ENCODE data around the gene RPS2. TPM values are rescaled to one million over a fixed set of nuclear protein-coding genes. Genes with fewer than 3 reads are reported as not detected.
"Not testable (repeated sequence)": the region's sequence is repeated elsewhere in the genome, so short reads cannot be mapped to it uniquely, and the experiment has no call there.

Gene RPS2
- total RNA-seq, 1 donor from 2014 or later = 2,286 TPM

DNA sequence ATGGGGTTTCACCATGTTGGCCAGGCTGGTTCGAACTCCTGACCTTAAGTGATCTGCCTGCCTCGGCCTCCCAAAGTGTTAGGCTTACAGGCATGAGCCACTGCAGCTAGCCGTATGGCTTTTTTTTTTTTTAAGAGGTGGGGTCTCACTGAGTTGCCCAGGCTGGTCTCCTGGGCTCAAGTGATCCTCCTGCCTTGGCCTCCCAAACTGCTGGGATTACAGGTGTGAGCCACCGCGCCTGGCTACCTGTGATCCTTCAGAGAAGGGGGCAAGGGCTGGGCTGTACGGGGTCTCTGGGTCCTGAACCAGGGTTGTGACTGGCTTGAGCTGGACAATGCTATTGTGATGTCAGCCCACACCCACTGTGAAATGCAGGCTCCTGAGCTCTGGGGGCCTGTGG, 1.8 kb upstream of the RPS2 start, which contains the start of gene RNF151:
RNF151 (plus strand) TSS at position 397 of the 400 bp plus-strand sequence. CDS start 26 bp downstream, outside the sequence.
- H3K4me3 Mint-ChIP-seq (ENCODE audit: unreplicated experiment) = peak within 1 kb of the TSS; percentile 87
- H3K4me1 Mint-ChIP-seq (ENCODE audit: unreplicated experiment) = peaks cover 33% of the 10 kb centered on the region
- H3K27me3 Mint-ChIP-seq (ENCODE audit: unreplicated experiment) = no peaks in the 10 kb centered on the region
- H3K9me3 Mint-ChIP-seq (ENCODE audit: unreplicated experiment) = no peaks in the 10 kb centered on the region
- H3K27ac Mint-ChIP-seq (ENCODE audit: unreplicated experiment) = peak within 1 kb of the TSS; percentile 92
- no peak for TF ChIP-seq CTCF (IDR thresholded peaks at IDR 0.05)
- DNase-seq (ENCODE audit: extremely low spot score, unreplicated experiment) = no peak
- peaks cover 9% of the 10 kb centered on the region for H3K36me3 Mint-ChIP-seq (ENCODE audit: unreplicated experiment)

GRCh38 chr16:1965396-1966001, 873 bp upstream of the RPS2 start:
- no peak for TF ChIP-seq CTCF (IDR thresholded peaks at IDR 0.05)
- H3K27ac Mint-ChIP-seq (ENCODE audit: unreplicated experiment) = peak overlapping the region; percentile 92
- H3K4me3 Mint-ChIP-seq (ENCODE audit: unreplicated experiment) = peak overlapping the region; percentile 87
- peaks cover 14% of the 10 kb centered on the region for H3K36me3 Mint-ChIP-seq (ENCODE audit: unreplicated experiment)
- H3K27me3 Mint-ChIP-seq (ENCODE audit: unreplicated experiment) = no peaks in the 10 kb centered on the region
- H3K4me1 Mint-ChIP-seq (ENCODE audit: unreplicated experiment) = peaks cover 36% of the 10 kb centered on the region
- H3K9me3 Mint-ChIP-seq (ENCODE audit: unreplicated experiment) = no peaks in the 10 kb centered on the region
- no peak for DNase-seq (ENCODE audit: extremely low spot score, unreplicated experiment)

DNA sequence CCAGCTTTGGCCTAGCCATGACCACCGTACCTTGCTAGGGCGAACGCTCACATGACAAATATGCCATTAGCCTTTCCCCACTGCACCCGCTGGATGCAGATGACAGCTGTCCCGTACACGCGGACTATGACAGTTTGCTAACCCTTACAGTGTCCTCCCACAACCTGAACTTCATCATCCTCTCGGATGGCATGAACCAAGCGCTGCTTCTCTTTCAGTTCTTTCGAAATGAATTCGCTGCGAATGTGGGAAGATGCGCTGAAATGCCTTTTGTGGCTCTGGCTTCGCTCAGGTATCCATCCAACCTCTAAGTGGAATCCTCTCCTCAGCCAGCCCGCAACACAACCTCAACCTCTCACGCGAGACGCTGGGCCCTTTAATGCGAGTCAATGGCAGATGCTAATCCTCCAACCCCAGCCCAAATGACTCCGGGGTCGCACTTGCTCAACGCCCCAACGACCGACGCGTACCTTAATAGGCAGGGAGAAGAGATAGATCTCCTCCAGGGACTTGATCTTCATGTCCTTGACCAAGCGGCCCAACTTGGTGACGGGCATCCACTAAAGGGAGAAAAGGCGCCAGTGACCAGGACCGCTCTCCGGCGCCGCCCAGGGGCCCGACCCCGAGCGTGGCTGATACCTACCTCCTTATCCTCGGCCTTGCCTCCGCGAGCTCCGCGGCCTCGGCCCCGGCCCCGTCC, 670 bp downstream of the RPS2 start:
- TF ChIP-seq CTCF (IDR thresholded peaks at IDR 0.05) = peak; percentile 13
- Mint-ChIP-seq H3K4me1 (ENCODE audit: unreplicated experiment) (peaks cover 42% of the 10 kb centered on the region), H3K27me3 (ENCODE audit: unreplicated experiment) (no peaks in the 10 kb centered on the region), H3K9me3 (ENCODE audit: unreplicated experiment) (no peaks in the 10 kb centered on the region), H3K27ac (ENCODE audit: unreplicated experiment) (peak overlapping the region; percentile 90), H3K4me3 (ENCODE audit: unreplicated experiment) (peak overlapping the region; percentile 87), H3K36me3 (ENCODE audit: unreplicated experiment) (peaks cover 14% of the 10 kb centered on the region)
- DNase-seq (ENCODE audit: extremely low spot score, unreplicated experiment) = no peak

DNA sequence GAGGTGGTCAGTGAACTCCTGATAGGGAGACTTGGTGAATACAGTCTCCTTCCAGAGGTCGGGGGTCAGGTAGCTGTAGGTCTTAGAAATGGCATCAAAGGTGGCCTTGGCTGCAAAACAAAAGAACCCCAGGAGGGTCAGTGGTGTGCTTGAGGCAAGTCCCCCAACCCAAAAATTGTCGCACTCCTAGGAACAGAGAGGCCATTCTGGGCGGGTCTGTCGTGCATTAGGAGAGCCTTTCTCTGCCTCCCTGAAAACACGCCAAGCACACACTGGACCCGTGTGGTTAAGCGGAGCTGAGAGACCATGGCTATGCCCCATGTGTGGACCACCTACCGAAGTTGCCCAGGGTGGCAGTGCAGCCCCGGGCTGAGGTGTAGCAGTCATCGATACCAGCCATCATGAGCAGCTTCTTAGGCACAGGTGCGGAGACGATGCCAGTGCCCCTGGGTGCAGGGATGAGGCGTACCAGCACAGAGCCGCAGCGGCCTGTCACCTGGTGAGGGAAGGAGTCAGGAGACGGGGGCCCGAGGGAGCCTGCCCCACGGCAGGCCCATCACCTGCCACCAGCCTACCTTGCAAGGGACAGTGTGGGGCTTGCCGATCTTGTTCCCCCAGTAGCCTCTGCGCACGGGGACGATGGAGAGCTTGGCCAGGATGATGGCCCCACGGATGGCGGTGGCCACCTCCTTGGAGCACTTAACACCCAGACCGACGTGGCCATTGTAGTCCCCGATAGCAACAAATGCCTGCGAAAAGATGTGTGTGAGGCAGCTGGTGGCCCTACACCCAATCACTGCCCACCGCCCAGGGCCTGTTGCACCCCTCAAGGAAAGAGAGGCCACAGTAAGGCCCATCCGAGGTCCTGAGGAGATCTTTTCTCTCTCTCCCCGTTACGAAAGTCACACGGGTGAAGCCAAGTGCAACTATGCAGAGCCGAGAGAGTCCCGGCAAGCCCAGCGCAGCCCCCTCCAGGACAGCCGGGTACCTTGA, 2.2 kb downstream of the RPS2 start:
- not testable (repeated sequence) for H3K9me3 Mint-ChIP-seq (ENCODE audit: unreplicated experiment); H3K27me3 Mint-ChIP-seq (ENCODE audit: unreplicated experiment); DNase-seq (ENCODE audit: extremely low spot score, unreplicated experiment)
- Mint-ChIP-seq H3K36me3 (ENCODE audit: unreplicated experiment) (peaks cover 14% of the 10 kb centered on the region), H3K4me3 (ENCODE audit: unreplicated experiment) (peak overlapping the region; percentile 87), H3K4me1 (ENCODE audit: unreplicated experiment) (peaks cover 42% of the 10 kb centered on the region), H3K27ac (ENCODE audit: unreplicated experiment) (peak overlapping the region; percentile 90)

DNA sequence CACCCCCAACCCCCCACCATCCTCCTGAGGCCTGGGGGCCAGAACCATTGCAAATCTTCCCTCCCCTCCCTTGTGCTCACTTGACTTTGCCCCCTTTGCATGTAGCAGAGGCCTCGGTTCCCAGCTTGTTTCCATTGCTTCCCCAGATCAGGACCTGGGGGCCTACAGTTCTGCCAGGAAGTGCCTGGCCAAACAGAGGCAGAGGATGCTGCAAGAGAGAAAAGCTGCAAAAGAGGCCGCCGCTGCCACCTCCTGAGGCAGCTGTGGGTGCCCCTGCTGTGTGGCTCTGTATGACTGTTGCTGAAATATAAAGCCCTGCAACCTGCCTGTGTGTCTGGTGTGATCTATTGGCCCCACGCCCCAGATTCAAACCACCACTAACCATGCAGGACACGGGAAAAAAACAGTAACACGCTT, 3.0 kb downstream of the RPS2 start:
- no peaks in the 10 kb centered on the region for H3K27me3 Mint-ChIP-seq (ENCODE audit: unreplicated experiment)
- peaks cover 14% of the 10 kb centered on the region for H3K36me3 Mint-ChIP-seq (ENCODE audit: unreplicated experiment)
- peaks cover 41% of the 10 kb centered on the region for H3K4me1 Mint-ChIP-seq (ENCODE audit: unreplicated experiment)
- no peak overlapping the region for H3K4me3 Mint-ChIP-seq (ENCODE audit: unreplicated experiment)
- H3K27ac Mint-ChIP-seq (ENCODE audit: unreplicated experiment) = no peak overlapping the region
- H3K9me3 Mint-ChIP-seq (ENCODE audit: unreplicated experiment) = no peaks in the 10 kb centered on the region
- no peak for TF ChIP-seq CTCF (IDR thresholded peaks at IDR 0.05)
- DNase-seq (ENCODE audit: extremely low spot score, unreplicated experiment) = no peak
